Esophagus squamous epithelium (tissue), 5 donors: ENCODE data around the gene GJD3. TPM values are rescaled to one million over a fixed set of nuclear protein-coding genes. Genes with fewer than 3 reads are reported as not detected.
"Not testable (repeated sequence)": the region's sequence is repeated elsewhere in the genome, so short reads cannot be mapped to it uniquely, and the experiment has no call there.

Experiments used
- DNase-seq: peaks from one replicate; lab custom pipeline; 2025; lab: John Stamatoyannopoulos, UW
- H3K27ac ChIP-seq, 4 donors: fragments of 200-600 bp; sonication (generic); one replicate each; pipeline ENCODE4 v1.5.1; 2016 to 2019; ENCODE audit warnings: mild to moderate bottlenecking in 1 of 4
- H3K27me3 ChIP-seq, 4 donors: fragments of 200-600 bp; sonication (generic); 1 replicate in 3 of 4; 2 replicates in 1 of 4; pipeline versions ENCODE4 v1.5.1 to v1.6.0; 2017 to 2021; ENCODE audit warnings: antibody characterized with exemption in 1 of 4
- H3K36me3 ChIP-seq, 3 donors: fragments of 200-600 bp; sonication (generic); one replicate each; pipeline ENCODE4 v1.5.1; 2016 to 2019
- H3K4me1 ChIP-seq, 3 donors: fragments of 200-600 bp; sonication (generic); one replicate each; pipeline ENCODE4 v1.5.1; 2017 to 2019
- H3K4me3 ChIP-seq, 4 donors: fragments of 200-600 bp; sonication (generic); 1 replicate in 3 of 4; 2 replicates in 1 of 4; pipeline ENCODE4 v1.5.1; 2016 to 2019; ENCODE audit warnings: mild to moderate bottlenecking in 2 of 4, moderate library complexity in 1 of 4
- H3K9me3 ChIP-seq, 3 donors: fragments of 200-600 bp; sonication (generic); one replicate each; pipeline ENCODE4 v1.5.1; 2016 to 2019
- POLR2A ChIP-seq, 4 donors: fragments of 450-650 bp; IDR thresholded peaks; one replicate each; pipeline ENCODE4 v1.6.1; 2017; ENCODE audit warnings: antibody characterized with exemption in 4 of 4, mild to moderate bottlenecking in 4 of 4, moderate library complexity in 3 of 4
- WGBS, 2 donors: methylation state at CpG; one replicate each; pipeline ENCODE4 v1.1.5; 2018; 5-methylcytosine and 5-hydroxymethylcytosine counted together
- intact Hi-C: fragments of 100-400 bp; cut with DNase I; formaldehyde crosslinking; loops from one replicate; pipeline ENCODE4 v1.15.0; 2022
- total RNA-seq, 4 donors: library from RNA; depleted of rRNA; stranded (reverse); fragments of >200 nt; gene quantifications; one replicate each; pipeline ENCODE4 v1.1.0, GENCODE V29; 2016
- TF ChIP-seq, protein P1 (sequence below), 6 experiments: fragments of 450-650 bp in 4 of 6; fragments of 200-600 bp in 2 of 6; sonication (generic) in 2 of 6; IDR thresholded peaks; one replicate each; pipeline ENCODE4 v1.5.1; 2016 to 2019; ENCODE audit warnings: antibody characterized with exemption in 6 of 6, mild to moderate bottlenecking in 4 of 6, moderate library complexity in 4 of 6
- donor health status: DM: yes; HTN: yes; CAD: no.

The GJD3 gene
- total RNA-seq, 4 donors from 2014 or later, result 0.38 to 1.7 (median 0.47) TPM; not detected in 1

DNA sequence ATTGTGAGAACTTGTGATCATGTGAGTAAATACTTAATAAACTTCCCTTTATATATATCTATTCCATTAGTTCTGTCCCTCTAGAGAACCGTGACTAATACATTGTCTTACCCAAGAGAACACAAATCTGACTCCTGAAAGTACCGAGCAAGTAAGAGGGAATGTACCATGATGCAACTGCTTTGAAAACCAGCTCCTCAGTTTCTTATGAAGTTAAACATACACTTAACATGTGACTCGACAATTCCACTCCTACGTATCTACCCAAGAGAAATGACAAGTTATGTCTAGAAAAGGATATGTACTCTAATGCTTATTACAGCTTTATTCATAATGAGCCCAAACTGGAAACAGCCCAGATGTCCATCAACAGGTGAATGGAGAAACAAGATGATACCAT is 8.8 kb upstream of the GJD3 start:
- no peak overlapping the region for H3K4me3 ChIP-seq
- no peaks in the 10 kb centered on the region for H3K27me3 ChIP-seq
- WGBS, 2 donors, result 30 to 41% methylated on average over 4 of the region's 4 CpGs
- intact Hi-C loops, result no loop called here
- DNase-seq, result no peak
- H3K4me1 ChIP-seq, result peaks cover 0 to 5% (median 0%) of the 10 kb centered on the region in 3 donors
- H3K27ac ChIP-seq, result peak overlapping the region in 2 of 4 donors; percentile 28 to 72
- no peaks in the 10 kb centered on the region for H3K36me3 ChIP-seq
- TF ChIP-seq, protein P1, sequence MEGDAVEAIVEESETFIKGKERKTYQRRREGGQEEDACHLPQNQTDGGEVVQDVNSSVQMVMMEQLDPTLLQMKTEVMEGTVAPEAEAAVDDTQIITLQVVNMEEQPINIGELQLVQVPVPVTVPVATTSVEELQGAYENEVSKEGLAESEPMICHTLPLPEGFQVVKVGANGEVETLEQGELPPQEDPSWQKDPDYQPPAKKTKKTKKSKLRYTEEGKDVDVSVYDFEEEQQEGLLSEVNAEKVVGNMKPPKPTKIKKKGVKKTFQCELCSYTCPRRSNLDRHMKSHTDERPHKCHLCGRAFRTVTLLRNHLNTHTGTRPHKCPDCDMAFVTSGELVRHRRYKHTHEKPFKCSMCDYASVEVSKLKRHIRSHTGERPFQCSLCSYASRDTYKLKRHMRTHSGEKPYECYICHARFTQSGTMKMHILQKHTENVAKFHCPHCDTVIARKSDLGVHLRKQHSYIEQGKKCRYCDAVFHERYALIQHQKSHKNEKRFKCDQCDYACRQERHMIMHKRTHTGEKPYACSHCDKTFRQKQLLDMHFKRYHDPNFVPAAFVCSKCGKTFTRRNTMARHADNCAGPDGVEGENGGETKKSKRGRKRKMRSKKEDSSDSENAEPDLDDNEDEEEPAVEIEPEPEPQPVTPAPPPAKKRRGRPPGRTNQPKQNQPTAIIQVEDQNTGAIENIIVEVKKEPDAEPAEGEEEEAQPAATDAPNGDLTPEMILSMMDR (IDR thresholded peaks at IDR 0.05), result no peak
- no peak for TF ChIP-seq POLR2A (IDR thresholded peaks at IDR 0.05)
- H3K9me3 ChIP-seq, result no peaks in the 10 kb centered on the region

DNA sequence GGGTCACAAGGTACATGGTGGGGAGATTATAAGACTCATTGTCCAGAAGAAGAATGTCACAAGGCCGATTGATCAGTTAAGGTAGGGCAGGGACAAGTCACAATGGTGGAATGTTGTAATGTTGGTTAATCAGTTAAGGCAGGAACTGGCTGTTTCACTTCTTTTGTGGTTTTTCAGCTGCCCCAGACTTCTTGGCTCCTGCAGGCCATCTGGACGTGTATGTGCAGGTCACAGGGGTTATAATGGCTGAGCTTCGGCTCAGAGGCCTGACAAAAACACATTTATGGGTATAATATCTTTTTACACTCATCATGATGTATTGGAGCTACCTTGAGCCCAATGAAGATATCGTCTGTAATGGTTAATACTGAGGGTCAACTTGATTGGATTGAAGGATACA is 8.1 kb upstream of the GJD3 start:
- H3K4me3 ChIP-seq, intact Hi-C loops, DNase-seq, H3K4me1 ChIP-seq, H3K27me3 ChIP-seq, H3K36me3 ChIP-seq, H3K9me3 ChIP-seq: not testable (repeated sequence)
- WGBS, 2 donors, result 44 to 48% methylated on average over 4 of the region's 4 CpGs
- peak overlapping the region in 2 of 4 donors; percentile 28 to 72 for H3K27ac ChIP-seq

DNA sequence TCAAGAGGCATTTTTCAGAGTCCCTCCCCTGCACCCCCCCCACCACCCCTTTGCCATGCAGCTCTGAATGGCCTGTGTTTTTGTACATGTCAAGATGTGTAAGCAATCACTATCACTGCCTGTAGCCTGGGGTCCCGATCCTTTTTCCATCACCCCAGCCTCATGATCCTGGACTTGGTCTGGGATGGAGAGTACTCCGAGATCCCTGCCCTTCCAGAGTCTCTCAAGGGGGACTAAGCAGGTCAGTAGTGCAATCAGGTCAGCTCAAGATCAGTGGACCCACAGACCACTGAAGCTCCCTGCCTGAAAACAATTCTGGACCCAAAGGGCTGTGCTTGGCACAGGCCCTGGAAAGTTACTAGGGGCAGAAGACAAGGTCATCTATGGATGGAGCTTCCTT is 7.5 kb upstream of the GJD3 start:
- 100% methylated on average over 2 of the region's 2 CpGs; no CpG with 5 or more reads in 1 of the 2 donors for WGBS, 2 donors
- Histone ChIP-seq H3K9me3 (no peaks in the 10 kb centered on the region), H3K36me3 (no peaks in the 10 kb centered on the region), H3K27ac (no peak overlapping the region), H3K4me3 (no peak overlapping the region), H3K27me3 (no peaks in the 10 kb centered on the region), H3K4me1 (peaks cover 0 to 5% (median 0%) of the 10 kb centered on the region in 3 donors)
- TF ChIP-seq POLR2A (IDR thresholded peaks at IDR 0.05), result no peak
- TF ChIP-seq, protein P1 (IDR thresholded peaks at IDR 0.05), result no peak
- intact Hi-C loops, result no loop called here
- no peak for DNase-seq

DNA sequence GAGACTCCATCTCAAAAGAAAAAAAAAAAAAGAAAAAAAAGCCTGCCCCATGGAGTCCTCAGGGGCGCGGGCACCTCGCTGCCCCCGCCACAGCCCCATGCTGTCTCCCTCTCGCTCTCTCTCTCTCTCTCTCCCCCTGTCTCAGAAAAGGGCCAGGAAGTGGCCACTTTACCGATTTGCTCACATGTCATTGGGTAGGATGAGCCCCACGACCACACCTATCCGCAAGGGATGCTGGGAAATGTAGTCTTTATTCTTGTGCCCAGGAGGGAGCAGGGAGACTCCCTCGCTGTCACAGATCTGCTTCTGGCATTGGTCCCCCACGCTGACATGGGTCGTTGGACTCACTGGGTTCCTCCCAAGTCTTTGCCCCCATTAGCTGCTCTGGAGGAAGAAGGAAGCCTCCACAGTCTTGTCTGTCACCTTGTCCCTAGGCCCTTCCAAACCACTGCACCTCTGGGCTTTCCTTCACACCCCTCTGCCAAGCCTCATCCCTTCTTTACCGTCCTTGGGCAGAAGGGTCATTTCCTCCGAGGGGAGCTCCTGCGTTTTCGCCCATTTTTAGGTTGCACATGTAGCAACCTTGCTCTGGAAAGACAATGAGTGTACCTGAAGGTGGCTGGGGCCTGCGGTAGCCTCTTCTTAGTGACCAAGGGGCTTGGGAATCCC is 6.9 kb upstream of the GJD3 start:
- DNase-seq, result no peak
- Histone ChIP-seq H3K4me1 (peaks cover 0 to 5% (median 0%) of the 10 kb centered on the region in 3 donors), H3K36me3 (no peaks in the 10 kb centered on the region), H3K27me3 (no peaks in the 10 kb centered on the region), H3K9me3 (no peaks in the 10 kb centered on the region), H3K4me3 (no peak overlapping the region), H3K27ac (no peak overlapping the region)
- WGBS, 2 donors, result 81% methylated on average over 16 of the region's 16 CpGs
- no peak for TF ChIP-seq POLR2A (IDR thresholded peaks at IDR 0.05)
- TF ChIP-seq, protein P1 (IDR thresholded peaks at IDR 0.05), result no peak
- intact Hi-C loops, result no loop called here

DNA sequence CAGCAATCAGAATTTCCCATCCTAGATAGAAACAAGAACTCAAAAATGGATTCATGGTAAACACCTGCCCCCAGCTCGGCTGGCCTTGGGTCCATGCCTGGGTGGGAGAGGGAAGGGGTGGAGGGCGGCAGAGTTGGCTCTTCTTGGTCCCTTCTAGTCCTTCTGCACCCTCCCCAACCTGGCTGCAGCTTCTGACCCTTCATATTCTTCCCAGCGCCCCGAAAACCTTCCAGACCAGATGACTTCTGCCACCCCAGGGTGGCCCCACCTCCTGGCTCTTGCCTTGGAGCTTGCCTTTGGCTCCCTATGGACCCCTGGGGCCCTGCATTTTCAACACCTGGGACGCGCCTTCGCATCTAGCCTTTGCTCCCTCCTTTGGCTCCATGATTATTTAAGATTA is 5.4 kb upstream of the GJD3 start:
- TF ChIP-seq, protein P1 (IDR thresholded peaks at IDR 0.05), result no peak
- no peak for TF ChIP-seq POLR2A (IDR thresholded peaks at IDR 0.05)
- no peak overlapping the region for H3K27ac ChIP-seq
- no peaks in the 10 kb centered on the region for H3K27me3 ChIP-seq
- intact Hi-C loops, result loop anchor here (10.0 kb wide), 2 partner anchors 45 to 195 kb away; partner anchors contain the start of genes CCR7 and TOP2A
- no peak for DNase-seq
- no peaks in the 10 kb centered on the region for H3K36me3 ChIP-seq
- no peaks in the 10 kb centered on the region for H3K9me3 ChIP-seq
- peaks cover 0 to 5% (median 0%) of the 10 kb centered on the region in 3 donors for H3K4me1 ChIP-seq
- 87 to 98% methylated on average over 6 to 7 of the region's 7 CpGs for WGBS, 2 donors
- no peak overlapping the region for H3K4me3 ChIP-seq

DNA sequence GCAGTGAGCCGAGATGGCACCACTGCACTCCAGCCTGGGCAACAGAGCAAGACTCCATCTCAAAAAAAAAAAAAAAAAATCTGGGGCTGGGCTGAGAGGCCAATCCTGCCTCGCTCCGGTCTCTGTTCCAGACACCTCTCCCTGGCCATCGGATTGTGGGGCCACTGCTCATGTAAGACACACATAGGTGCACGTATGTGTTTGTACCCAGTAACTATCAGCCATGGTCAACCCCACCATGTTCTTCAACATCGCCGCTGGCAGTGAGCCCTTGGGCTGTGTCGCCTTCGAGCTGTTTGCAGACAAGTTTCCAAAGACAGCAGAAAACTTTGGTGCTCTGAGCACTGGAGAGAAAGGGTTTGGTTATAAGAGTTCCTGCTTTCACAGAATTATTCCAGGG is 3.2 kb upstream of the GJD3 start:
- H3K4me1 ChIP-seq, result peaks cover 14 to 21% (median 18%) of the 10 kb centered on the region in 3 donors
- H3K27ac ChIP-seq, H3K4me3 ChIP-seq, DNase-seq, H3K27me3 ChIP-seq, H3K36me3 ChIP-seq, H3K9me3 ChIP-seq: not testable (repeated sequence)
- intact Hi-C loops, result loop anchor here (10.0 kb wide), 2 partner anchors 47 to 197 kb away; partner anchors contain the start of genes CCR7 and TOP2A
- WGBS, 2 donors, result 85 to 88% methylated on average over 8 of the region's 9 CpGs
